Measurements from ENCODE around the gene SCN3A.

The SCN3A gene

DNA sequence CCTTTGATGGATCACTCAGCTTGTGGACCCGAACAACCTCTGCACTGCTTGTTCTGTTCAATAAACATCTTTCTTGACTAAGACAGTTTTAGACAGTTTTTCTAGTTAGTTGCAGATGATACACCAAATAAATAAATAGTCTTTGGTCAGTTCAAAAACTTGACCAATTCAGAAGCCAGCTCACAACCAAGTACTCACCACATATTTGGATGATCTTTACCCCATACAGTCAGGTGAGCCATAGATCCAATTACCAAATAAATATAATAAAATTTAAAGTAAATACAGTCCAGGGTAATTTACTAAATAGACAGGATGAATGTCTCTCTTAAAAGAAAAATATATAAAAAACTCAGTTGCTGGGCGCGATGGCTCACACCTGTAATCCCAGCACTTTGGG lies 18.2 kb downstream of the SCN3A start:
- no peak for DNase-seq

DNA sequence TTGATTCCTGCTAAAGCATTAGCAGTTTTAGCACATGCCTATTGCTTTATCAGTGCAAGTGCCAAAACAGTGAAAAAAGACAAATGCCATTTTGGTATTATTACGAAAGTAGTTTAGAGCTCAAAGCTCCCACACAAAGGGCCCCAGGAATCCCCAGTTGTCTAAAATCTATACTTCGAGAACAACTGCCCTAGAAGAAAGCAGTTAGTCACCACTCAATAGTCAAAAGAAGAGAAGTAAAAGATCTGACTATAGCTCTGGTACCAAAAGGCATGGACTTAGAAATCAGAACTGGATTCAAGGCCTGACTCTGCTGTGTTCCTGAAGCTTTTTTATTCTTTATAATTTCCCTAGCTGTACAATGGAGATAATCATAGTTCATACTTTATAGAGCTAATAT lies 21.8 kb downstream of the SCN3A start:
- DNase-seq, result no peak

DNA sequence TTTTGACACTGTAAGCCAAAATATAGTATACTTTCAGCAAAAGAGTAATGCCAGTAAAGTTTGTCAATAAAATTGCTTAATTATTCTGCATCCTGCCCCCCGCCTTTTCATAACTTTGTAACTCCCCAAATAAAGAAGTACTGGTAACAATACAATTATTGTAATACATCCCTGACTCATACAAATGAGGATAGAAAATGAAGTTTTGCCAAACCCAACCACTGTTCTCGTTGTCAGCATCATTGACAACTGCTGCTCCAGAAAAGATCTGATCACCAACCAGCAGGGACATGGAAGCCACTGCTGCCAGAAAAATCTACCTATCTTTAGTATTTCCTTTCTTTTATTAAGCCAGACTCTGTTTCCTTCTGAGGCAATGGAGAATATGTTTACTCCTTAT lies 27.1 kb downstream of the SCN3A start:
- DNase-seq, result no peak

DNA sequence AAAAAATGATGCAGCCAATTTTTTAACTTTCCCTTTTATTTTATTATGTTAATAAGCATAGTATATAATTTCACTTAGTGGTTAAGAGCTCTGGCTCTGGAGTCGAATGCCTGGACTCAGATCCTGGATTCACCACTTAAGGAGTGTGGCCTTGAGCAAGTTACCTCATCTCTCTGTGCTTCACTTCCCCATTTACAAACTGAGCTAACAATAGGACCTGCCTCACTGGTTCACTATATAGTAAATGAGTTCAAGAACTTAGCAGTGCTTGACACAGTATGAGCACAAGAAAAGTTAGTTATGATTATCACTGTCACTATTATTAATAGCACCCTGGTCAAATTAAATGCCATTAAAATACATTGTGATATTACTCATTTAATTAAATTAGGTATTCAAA lies 30.6 kb downstream of the SCN3A start:
- no peak for DNase-seq

DNA sequence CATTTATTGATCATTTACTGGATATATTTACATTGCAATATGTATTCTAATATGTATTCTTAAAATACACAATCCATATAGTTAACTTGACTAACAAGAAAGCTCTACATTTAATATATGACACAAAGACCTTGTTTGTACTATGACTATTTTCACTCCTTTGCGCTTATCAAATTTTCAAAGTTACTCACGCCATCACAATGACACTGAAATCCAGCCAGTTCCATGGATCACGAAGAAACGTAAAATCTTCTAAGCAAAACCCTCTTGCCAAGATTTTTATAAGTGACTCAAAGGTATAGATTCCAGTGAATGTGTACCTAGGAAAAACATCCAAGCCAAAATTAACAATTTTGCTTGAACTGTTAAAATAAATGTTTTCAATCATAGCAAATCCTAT lies 39.6 kb downstream of the SCN3A start:
- DNase-seq, result no peak

DNA sequence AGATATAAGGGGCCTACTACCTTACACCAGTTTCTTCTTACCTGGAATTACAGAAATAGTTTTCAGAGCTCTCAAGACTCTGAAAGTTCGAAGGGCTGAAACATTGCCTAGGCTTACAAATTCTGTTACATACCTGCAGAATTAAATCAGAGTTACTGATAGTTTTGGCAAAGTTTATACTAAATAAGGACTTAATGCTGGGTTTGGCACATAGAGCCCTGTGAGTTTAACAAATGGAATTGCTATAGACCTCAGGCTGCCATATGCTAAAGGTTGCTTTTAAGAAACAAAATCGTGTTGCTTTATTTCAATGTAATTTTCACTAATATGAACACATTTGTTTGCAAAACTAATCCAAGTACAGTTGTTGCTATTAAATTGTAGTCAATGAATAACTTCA lies 40.1 kb downstream of the SCN3A start:
- no peak for DNase-seq

DNA sequence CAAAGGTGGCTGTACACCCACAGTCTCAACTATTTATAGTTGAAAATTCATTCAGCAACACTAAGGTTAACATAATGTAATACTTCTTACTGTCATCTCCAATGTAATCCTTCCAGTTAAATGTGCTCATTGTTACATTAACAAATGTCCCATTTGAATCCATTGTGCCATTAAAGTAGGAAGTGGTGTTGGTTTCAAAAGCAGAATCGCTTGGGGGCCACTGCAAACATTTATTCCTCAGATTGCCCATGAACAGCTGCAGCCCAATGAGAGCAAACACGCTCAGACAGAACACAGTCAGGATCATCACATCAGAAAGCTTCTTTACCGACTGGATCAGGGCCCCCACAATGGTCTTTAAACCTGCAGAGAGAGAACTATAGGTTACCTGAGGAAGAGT lies 41.4 kb downstream of the SCN3A start:
- DNase-seq, result no peak

DNA sequence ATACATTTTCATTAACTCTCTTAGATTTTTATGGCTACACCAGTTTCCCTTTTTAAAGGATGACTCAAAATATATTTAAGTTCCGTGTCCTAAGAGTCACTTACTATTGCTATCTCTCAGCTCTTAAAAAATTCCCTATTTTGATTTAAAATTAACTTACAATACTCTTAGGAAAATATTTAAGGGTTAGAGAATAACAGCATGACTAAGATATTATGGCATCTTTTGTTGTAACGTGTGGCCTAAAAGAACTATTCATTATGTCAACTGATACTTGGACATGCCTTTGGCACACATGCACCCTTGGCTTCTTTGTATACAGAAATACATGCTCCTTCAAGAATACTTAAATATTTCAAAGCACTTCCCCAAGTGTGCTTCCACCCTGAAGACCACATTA lies 42.3 kb downstream of the SCN3A start:
- no peak for DNase-seq

DNA sequence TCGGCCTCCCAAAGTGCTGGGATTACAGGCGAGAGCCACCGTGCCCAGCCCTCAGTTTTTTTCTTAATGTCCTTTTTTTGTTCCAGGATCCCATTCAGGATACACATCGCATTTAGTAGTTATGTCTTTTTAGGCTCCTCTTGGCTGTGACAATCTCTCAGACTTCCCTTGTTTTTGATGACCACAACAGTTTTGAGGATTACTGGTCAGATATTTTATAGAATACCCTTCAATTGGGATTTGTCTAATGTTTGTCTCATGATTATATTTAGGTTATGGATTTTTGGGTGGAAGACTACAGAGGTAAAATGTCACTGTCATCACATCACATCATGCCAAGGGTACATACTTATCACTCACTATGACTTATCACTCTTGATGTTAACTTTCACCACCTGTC lies 46.7 kb downstream of the SCN3A start:
- DNase-seq, result no peak

DNA sequence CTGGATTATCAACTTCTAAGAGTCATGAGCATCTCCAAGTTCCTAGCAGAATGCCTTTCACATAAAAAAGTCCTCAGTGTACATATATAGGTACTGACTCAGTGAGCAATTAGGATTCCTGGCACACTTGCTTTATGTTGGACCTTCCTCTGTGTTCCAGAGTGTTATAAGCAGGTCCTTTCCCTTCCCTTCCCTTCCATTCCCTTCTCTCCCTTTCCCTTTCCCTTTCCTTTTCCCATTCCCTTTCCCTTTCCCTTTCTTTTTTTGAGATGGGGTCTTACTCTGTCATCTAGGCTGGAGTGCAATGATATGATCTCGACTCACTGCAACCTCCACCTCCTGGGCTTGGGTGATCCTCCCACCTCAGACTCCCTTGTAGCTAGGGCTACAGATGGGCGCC lies 48.7 kb downstream of the SCN3A start:
- no peak for DNase-seq

DNA sequence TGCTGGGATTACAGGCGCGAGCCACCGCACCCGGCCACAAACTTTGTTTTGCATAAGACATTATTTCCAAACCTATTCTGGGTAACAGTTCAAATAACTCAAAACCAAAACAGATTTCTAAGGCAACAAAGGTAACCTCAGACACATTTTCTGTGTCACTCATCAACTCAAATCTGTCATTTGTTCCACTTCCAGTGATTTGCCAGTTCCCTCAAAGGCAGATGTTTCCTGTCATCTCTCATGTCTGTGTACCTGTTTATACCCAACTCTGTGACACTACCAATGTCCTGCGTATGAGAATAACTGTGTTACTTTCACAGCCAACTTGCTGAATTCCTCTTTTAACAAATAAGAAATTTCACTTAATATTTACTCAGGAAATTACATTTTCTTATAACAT lies 54.4 kb downstream of the SCN3A start:
- DNase-seq, result no peak

DNA sequence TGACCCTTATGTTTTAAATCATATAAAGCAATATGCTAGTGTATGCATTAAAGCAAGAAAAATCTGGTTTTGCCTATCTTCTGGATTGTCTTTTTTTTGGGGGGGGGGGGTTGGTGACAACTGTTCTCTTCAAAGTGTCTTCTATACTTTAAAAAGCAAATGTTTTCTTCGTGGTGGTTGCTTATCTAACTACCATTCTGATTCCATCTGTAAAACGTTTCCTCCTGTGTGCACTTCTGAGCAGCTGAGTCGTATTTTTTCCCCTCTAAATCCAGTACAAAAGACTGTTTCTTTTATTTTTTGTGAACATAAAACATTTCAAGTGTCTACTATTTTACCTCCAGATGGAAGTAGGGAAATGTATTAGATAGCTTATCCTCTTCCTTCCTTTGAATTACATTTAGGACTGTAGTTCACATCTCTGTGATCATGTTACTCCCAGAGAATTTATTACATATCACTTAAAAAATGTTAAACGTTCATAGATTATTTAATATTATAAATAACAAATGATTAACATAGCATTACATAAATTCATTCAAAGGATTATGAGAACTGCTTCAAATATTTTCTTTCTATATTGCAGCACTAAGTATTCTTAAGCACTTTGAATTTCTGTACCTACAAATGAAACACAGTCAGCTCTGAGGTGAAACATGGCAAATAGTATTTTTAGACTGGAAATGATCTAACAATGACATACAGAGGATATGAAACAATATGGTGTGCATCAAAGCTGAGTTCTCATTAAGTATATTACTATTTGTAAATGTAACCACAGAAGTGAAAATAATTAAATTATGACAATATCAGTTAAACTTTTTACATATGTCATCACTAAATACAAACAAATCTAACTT lies 56.4 kb downstream of the SCN3A start:
- DNase-seq, result no peak

DNA sequence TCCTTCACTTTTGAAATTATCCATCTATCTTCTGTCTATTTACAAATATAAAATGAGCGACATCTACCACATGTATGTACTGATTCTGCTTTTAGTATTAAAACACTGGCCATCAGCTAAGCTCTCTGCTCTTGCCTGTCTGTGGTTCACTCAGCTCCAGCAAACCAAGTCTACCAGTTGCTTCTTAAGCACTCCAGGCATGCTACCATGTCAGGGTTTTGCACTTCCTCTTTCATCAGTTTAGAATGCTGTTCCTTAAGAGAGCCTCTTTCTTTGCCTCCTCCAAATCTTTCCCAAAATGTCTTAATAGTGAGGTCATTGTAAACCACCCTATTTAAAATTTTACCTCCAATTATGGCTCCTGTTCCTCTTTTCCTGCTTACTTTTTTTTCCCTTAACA lies 59.5 kb downstream of the SCN3A start:
- DNase-seq, result no peak

DNA sequence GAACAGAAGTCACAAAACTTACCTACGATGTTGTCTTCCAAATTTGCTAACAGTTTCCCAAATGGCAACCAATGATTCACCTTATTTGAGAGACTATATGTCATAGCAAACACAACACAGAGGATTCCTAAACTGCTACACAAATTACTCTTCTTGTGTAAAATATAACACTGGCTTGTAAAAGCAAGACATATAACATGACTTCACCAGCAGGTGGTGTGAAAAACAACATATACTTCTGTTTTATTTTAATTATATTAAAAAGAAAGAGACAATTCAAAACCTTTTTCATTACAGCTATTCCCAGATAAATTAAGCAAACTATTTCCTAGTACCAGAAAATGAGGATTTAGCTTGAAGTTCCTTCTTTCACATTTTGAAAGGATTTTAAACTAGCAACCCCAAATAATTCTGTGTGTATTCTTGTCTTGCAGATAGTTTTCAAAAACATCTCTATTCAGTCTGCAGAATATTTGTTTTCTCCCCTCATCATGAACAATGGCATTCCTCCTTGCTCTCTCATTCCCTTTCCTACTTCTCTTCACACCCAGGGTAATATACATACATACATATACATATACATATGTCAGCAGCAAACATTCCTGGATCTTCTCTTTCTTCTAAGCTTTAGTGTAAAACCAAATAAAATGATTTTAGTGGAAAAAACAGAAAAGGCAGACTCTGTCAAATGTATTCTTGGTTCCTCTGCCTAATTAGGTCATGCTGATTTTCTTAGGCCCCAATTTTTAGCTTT lies 62.1 kb downstream of the SCN3A start:
- no peak for DNase-seq

DNA sequence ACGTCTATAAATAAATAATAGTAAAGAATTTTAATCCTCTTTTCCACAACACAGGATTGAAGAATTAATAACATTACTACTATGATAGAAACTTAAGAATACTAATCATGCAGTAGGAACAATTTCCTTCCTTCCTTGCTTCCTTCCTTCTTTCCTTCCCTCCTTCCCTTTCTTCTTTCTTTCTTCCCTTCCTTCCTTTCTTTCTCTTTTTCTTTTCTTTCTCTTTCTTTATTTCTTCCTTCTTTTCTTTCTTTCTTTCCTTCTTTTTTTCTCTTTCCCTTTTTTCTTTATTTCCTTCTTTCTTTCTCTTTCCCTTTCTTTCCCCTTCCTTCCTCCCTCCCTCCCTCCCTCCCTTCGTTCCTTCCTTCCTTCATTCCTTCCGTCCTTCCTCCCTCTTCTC lies 77.6 kb downstream of the SCN3A start:
- DNase-seq, result no peak

DNA sequence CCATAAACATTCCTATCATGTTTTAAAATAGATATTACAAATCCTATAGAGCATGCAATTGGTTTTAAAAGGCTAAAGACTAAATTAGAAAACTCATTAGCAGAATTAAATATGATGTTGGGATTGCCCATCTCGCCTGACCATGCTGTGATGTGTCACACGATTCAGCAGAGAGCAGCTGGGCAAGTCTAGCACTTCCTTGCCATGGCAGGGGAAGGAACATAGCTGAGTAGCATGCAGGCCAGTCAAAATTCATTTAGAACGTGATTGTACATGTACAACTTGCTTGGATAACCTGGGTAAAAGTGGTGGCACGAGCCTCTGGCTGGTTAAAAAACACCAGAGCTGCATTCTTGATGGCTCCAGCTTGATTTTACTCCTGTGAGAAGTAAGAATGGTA lies 81.3 kb downstream of the SCN3A start:
- no peak for DNase-seq

DNA sequence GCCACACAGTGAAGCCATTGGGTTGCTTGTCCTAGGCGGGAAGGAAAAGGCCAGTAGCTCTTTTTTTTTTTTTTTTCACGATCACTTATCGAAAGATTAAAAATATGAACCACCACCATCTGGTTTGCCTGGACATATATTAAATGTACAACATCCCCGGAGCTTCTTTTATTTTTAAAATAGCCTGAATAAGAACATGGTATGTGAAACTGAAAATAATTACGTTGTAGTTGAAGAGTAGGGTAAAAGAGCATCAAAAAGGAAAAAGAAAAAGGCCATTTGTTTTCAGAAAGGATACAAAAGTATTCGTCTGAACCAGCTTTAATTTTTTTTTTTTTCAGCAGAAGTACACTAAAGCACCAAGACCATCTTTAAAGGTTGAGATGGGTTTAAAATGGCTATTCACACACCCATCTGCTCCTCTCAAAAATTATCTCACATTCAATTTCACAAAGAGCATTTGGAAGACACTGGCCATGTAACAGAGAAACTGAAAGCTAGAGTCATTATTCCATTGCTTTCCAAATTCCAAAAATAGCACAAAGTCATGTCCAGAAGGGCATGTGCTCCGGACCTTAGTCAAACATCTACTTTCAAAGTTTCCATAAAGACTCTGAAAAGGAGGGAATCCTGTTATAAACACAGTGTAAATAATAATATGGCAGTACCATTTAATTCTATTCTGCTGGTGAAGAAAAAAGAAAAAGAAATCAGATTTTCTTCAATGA lies 82.9 kb downstream of the SCN3A start:
- no peak for DNase-seq

DNA sequence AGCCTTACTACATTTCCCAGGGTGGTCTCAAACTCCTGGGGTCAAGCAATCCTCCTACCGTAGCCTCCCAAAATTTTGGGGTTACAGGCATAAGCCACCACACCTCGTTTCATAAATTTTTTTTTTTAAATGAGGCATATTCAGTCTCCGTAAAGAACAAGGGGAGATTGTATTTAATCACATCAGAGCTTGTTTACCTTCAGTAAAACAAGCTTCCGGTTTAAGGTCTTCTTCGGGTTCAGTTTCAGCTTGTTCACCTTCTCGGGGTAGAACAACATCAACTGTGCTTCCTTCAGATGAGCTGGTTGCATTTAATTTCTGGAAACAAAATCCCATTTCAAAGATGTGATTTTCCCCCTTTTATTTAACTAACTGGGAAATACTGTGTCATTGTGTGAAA lies 88.6 kb downstream of the SCN3A start:
- no peak for DNase-seq

DNA sequence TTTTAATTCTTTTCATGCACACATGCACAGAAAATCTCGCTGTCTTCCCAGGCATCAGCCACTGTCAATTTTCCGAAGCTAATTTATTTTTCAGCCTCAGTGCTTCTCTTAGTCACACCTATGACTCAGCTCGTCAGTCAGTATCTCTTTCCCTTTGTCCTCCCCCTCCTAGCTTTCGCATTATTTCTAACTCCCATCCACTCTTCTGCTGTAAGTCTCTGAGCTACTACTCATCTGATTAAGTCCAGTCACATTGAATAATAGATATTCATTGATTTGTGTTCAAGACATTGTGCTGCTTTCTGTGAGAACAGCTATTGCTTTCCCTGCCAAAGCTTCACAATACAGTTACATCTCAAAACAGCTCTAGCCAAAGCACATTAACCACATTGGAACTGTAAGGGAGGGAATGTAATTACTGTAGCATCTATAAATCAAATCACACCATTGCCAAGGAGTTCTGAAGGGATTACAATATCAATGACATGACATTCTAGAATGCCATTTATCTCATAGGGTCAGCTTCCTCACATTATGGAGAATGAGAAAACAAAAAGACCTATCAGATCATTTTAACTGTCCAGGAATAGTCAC lies 89.4 kb downstream of the SCN3A start:
- no peak for DNase-seq

DNA sequence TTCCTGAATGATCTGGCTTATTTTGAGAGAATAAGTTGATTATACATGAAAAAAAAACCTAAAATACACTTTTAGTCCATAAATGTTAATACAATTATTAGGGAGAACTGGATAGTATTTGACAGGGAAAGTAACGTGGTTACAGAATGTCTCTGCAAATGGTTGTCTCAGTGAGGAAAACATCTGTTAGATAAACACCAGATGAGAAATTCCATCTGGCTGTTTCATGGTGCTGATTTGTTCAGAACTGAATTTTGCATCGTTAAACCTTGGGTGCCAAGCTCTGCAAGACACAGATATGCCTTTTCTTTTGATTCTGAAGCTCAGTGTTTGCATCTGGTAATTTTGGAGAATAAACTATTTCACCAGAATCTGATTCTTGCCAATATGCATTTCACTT lies 90.4 kb downstream of the SCN3A start:
- no peak for DNase-seq

DNA sequence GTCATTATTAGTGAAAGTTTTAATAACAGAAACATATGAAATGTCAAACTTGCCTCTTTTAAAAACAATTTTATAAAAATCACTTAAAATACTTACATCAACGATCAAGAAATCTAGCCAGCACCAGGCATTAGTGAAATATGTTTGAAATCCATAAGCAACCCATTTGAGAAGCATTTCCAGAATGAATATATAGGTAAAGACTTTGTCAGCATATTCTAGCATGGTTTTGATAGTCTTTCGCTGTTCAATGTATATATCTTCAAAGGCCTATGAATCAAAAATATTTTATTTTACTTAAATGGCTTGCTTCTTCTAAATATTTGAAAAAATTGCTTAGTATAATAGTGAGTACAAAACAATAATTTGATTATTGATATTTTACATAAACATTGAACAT lies 91.1 kb downstream of the SCN3A start:
- no peak for DNase-seq

DNA sequence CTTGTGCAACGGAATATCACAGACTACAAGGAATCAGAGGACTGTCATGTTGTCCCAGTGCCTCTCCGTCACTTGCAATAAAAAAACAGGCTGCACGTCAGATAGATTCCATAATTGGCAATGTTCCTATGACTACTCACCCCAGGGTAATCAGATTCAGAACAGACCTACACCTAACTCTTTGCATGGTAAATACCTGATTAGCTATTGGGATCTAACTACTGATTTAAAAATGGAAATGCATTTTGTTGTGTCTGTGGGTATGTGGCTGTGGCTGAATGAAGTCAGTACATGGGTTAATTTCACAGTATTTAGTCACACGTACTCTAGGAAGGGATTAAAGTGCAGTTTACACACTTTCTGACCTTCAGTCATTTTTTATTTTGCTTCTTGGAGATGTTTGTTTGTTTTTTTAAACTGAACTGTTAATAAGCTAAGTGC lies 91.7 kb downstream of the SCN3A start:
- no peak for DNase-seq

DNA sequence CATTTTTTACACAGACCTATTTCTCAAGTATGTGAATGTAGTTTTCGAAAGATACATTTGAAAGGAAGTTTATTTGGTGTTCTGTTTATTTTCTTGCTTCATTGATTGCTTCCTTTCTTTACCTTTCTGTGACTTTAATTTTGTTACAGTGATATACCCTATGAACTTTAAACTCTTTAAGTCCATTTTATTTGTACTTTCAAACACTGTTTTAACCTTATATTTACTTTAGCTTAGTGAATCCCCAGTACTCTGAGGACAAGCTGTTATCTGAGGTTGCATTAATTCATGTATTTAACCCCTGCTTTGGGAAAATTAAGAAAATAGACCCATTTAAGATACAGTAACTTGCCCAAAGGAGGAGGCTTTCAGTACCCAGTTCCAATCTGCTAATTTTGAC lies 93.5 kb downstream of the SCN3A start:
- no peak for DNase-seq

DNA sequence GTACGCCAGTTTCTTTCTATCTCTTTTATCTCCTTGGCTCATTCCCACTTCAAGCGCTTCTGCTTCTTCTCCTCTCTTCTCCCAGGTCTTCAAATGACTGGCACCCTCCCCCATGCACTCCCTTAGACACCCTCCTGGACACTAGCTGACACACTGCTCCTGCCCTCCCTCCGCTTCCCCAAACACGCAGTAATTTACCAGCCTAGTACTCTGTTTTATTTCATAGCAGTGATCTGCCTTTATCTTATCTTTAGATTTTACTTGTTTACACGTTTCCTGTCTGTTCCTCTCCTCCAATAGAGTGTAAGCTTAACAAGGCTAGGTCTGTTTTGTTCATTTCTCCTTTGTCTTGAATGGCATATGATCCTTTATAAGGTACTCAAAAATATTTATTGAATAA lies 93.9 kb downstream of the SCN3A start:
- DNase-seq, result no peak
